ENCODE data around the gene ATP2C2.

DNA sequence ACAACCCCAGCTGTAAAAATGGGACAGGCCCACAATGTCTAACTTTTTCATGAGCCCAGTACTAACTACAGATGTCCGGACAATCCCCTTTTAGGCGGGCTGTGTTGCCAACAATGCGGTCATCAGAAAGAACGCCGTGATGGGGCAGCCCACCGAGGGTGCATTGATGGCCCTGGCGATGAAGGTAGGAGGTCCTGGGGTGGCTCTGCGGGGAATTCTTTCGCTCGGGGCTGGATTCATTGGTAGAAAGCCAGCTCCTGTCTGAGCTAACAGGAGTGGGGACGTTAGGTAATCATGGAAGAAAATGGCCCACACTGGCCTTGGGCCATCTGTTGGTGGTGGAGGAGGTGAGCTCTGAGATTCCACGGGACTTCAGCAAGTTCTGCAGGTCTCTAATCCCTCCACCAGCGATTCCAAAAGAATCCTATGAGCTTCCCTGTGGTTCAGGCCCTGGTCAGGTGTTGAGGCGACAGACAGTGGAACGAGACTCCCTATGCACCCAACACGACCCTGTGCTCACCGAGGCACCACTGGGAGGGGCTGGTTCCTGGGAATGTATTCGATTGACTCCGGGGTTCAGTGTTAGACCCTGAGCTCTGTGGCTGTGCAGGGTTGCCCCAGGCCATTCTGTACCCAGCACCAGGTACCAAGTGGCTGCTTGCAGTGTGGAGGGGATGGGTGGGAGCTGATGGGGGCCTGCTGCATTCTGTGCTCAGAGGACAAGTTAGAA, 74.2 kb downstream of the ATP2C2 start:
- TF ChIP-seq, protein P1, sequence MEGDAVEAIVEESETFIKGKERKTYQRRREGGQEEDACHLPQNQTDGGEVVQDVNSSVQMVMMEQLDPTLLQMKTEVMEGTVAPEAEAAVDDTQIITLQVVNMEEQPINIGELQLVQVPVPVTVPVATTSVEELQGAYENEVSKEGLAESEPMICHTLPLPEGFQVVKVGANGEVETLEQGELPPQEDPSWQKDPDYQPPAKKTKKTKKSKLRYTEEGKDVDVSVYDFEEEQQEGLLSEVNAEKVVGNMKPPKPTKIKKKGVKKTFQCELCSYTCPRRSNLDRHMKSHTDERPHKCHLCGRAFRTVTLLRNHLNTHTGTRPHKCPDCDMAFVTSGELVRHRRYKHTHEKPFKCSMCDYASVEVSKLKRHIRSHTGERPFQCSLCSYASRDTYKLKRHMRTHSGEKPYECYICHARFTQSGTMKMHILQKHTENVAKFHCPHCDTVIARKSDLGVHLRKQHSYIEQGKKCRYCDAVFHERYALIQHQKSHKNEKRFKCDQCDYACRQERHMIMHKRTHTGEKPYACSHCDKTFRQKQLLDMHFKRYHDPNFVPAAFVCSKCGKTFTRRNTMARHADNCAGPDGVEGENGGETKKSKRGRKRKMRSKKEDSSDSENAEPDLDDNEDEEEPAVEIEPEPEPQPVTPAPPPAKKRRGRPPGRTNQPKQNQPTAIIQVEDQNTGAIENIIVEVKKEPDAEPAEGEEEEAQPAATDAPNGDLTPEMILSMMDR (IDR thresholded peaks at IDR 0.05; ENCODE audit: insufficient read depth, low read length), result no peak
- TF ChIP-seq GABPA (IDR thresholded peaks at IDR 0.05; ENCODE audit: low read depth), result no peak

All from HL-60 (cell line).